Activated CD8-positive, alpha-beta T cell treated with anti-CD3 and anti-CD28 coated beads for 36 hours (primary cell): ENCODE data around the gene SMIM45.
A peak's percentile ranks its signal among the peaks of the same experiment; 100 is the strongest.

ENCODE experiments used
- ATAC-seq: fragments of 200-7000 bp; cut with Tn5 transposase; one replicate; pipeline ENCODE4 v1.10.0; 2021; ENCODE audit warnings: mild to moderate bottlenecking, moderate library complexity
- CTCF ChIA-PET: fragments of 350-600 bp; sonication (Branson Sonifier 250); formaldehyde crosslinking; loops from one replicate; lab custom pipeline; 2021; ENCODE audit warnings: antibody characterized with exemption; lab: Charles Lee
- POLR2A ChIA-PET: fragments of 350-600 bp; sonication (Branson Sonifier 250); formaldehyde crosslinking; loops from one replicate; lab custom pipeline; 2021; ENCODE audit warnings: antibody characterized with exemption; lab: Charles Lee
- DNase-seq: peaks from one replicate; pipeline ENCODE4 v3.0.0-alpha.2; 2020
- H3K27ac Mint-ChIP-seq: one replicate; pipeline ENCODE4 v1.8.0; 2021; ENCODE audit warnings: mild to moderate bottlenecking, mixed read lengths
- H3K27me3 Mint-ChIP-seq: one replicate; pipeline ENCODE4 v1.8.0; 2021; ENCODE audit warnings: mixed read lengths
- H3K36me3 Mint-ChIP-seq: one replicate; pipeline ENCODE4 v1.8.0; 2021; ENCODE audit warnings: low read depth, mixed read lengths
- H3K4me1 Mint-ChIP-seq: one replicate; pipeline ENCODE4 v1.8.0; 2021; ENCODE audit warnings: low read depth, mixed read lengths
- H3K4me3 Mint-ChIP-seq: one replicate; pipeline ENCODE4 v1.8.0; 2021; ENCODE audit warnings: mild to moderate bottlenecking, moderate library complexity, mixed read lengths
- H3K9me3 Mint-ChIP-seq: one replicate; pipeline ENCODE4 v1.8.0; 2021; ENCODE audit warnings: mixed read lengths
- CTCF ChIP-seq: fragments of 200-600 bp; IDR thresholded peaks from one replicate; pipeline ENCODE4 v1.8.0; 2022; ENCODE audit warnings: antibody characterized with exemption, mild to moderate bottlenecking
- intact Hi-C: fragments of 100-400 bp; cut with micrococcal nuclease; formaldehyde crosslinking; loops from one replicate; pipeline ENCODE4 v1.10.0; 2022

The SMIM45 gene

GRCh38 chr22:41919357-41920224 lies 32.4 kb upstream of the SMIM45 start:
- ChIA-PET CTCF (interaction anchor here (0.9 to 1.0 kb wide), 3 partner anchors 21 to 223 kb away, joined by 3 to 5 read pairs (median 3); no protein-coding TSS in a partner anchor), POLR2A (interaction anchor here (0.8 to 11.9 kb wide), 5 partner anchors 11 to 119 kb away, joined by 3 to 134 read pairs (median 5); partner anchors contain the start of gene CCDC134)
- TF ChIP-seq CTCF, result no peak
- no peaks in the 10 kb centered on the region for H3K36me3 Mint-ChIP-seq
- DNase-seq (peak; percentile 68), ATAC-seq (peak; percentile 45)
- H3K9me3 Mint-ChIP-seq, result no peaks in the 10 kb centered on the region
- H3K27me3 Mint-ChIP-seq, result peaks cover 21% of the 10 kb centered on the region
- peak overlapping the region; percentile 64 for H3K27ac Mint-ChIP-seq
- intact Hi-C loops, result no loop called here
- H3K4me1 Mint-ChIP-seq, result peaks cover 14% of the 10 kb centered on the region
- peak overlapping the region; percentile 52 for H3K4me3 Mint-ChIP-seq

- Mint-ChIP-seq H3K4me3 (no peak overlapping the region), H3K27me3 (peaks cover 19% of the 10 kb centered on the region), H3K36me3 (no peaks in the 10 kb centered on the region), H3K9me3 (no peaks in the 10 kb centered on the region), H3K4me1 (peaks cover 17% of the 10 kb centered on the region), H3K27ac (no peak overlapping the region)
- DNase-seq (no peak), ATAC-seq (no peak)
- ChIA-PET CTCF (no interaction called here), POLR2A (interaction anchor here (1.0 to 11.9 kb wide), 2 partner anchors 17 to 98 kb away, joined by 3 to 134 read pairs; no protein-coding TSS in a partner anchor)
- TF ChIP-seq CTCF, result no peak
- intact Hi-C loops, result no loop called here
Measured at GRCh38 chr22:41920271-41920976, 31.5 kb upstream of the SMIM45 start.

GRCh38 chr22:41922328-41922727 lies 29.6 kb upstream of the SMIM45 start:
- CTCF ChIA-PET, result interaction anchor here (1.4 kb wide), 1 partner anchor 19 kb away, joined by 7 read pairs; no protein-coding TSS in a partner anchor
- POLR2A ChIA-PET, result interaction anchor here (11.9 kb wide), 1 partner anchor 15 kb away, joined by 134 read pairs; no protein-coding TSS in a partner anchor

GRCh38 chr22:41922940-41923594 lies 28.9 kb upstream of the SMIM45 start:
- Mint-ChIP-seq H3K4me1 (peaks cover 25% of the 10 kb centered on the region), H3K9me3 (no peaks in the 10 kb centered on the region), H3K27ac (no peak overlapping the region), H3K36me3 (no peaks in the 10 kb centered on the region), H3K4me3 (no peak overlapping the region), H3K27me3 (peaks cover 2% of the 10 kb centered on the region)
- ATAC-seq (no peak), DNase-seq (no peak)
- POLR2A ChIA-PET, result interaction anchor here (0.9 to 11.9 kb wide), 4 partner anchors 10 to 60 kb away, joined by 3 to 134 read pairs (median 4); no protein-coding TSS in a partner anchor
- TF ChIP-seq CTCF, result no peak
- CTCF ChIA-PET, result interaction anchor here (1.4 kb wide), 1 partner anchor 18 kb away, joined by 7 read pairs; no protein-coding TSS in a partner anchor
- intact Hi-C loops, result no loop called here

More at GRCh38 chr22:41922328-41922727, 29.6 kb upstream of the SMIM45 start:
- peaks cover 3% of the 10 kb centered on the region for H3K27me3 Mint-ChIP-seq
- H3K9me3 Mint-ChIP-seq, result no peaks in the 10 kb centered on the region
- H3K4me1 Mint-ChIP-seq, result peaks cover 23% of the 10 kb centered on the region
- no peak for DNase-seq
- intact Hi-C loops, result no loop called here
- H3K27ac Mint-ChIP-seq, result no peak overlapping the region
- ATAC-seq, result no peak
- no peaks in the 10 kb centered on the region for H3K36me3 Mint-ChIP-seq
- TF ChIP-seq CTCF, result no peak
- no peak overlapping the region for H3K4me3 Mint-ChIP-seq
